GDM1 (cell line): ENCODE data around the gene SRSF6.
"Not testable (repeated sequence)": the region's sequence is repeated elsewhere in the genome, so short reads cannot be mapped to it uniquely, and the experiment has no call there.

Source experiments
- DNase-seq: peaks from one replicate; lab custom pipeline; 2025; lab: John Stamatoyannopoulos, UW

SRSF6 gene

GRCh38 chr20:43477193-43477592, 19.5 kb downstream of the SRSF6 start:
- DNase-seq, result no peak

DNA sequence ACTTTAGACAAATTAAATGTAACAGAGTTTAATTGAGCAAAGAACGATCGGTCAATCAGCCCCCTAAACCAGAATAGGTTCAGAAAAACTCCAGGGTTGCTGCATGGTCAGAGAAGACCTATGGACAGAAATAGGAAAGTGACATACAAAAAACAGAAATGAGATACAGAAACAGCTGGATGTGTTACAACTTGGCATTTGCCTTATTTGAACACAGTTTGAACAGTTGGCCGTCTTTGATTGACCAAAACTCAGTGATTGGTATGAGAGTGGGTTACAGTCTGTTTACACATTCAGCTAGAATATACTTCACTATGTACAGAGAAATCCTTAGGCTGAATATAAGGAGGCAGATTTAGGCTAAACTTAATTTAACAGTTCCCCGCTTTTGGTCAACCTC, 19.9 kb downstream of the SRSF6 start:
- no peak for DNase-seq

GRCh38 chr20:43490038-43490437, 32.3 kb downstream of the SRSF6 start:
- DNase-seq, result no peak

- DNase-seq, result no peak
Measured at GRCh38 chr20:43492101-43492500, 34.4 kb downstream of the SRSF6 start.

- DNase-seq, result no peak
Measured at GRCh38 chr20:43495388-43495787, 37.7 kb downstream of the SRSF6 start.

- not testable (repeated sequence) for DNase-seq
Measured at GRCh38 chr20:43502021-43502420, 44.3 kb downstream of the SRSF6 start.

GRCh38 chr20:43506238-43506637, 48.5 kb downstream of the SRSF6 start:
- DNase-seq, result no peak

DNA sequence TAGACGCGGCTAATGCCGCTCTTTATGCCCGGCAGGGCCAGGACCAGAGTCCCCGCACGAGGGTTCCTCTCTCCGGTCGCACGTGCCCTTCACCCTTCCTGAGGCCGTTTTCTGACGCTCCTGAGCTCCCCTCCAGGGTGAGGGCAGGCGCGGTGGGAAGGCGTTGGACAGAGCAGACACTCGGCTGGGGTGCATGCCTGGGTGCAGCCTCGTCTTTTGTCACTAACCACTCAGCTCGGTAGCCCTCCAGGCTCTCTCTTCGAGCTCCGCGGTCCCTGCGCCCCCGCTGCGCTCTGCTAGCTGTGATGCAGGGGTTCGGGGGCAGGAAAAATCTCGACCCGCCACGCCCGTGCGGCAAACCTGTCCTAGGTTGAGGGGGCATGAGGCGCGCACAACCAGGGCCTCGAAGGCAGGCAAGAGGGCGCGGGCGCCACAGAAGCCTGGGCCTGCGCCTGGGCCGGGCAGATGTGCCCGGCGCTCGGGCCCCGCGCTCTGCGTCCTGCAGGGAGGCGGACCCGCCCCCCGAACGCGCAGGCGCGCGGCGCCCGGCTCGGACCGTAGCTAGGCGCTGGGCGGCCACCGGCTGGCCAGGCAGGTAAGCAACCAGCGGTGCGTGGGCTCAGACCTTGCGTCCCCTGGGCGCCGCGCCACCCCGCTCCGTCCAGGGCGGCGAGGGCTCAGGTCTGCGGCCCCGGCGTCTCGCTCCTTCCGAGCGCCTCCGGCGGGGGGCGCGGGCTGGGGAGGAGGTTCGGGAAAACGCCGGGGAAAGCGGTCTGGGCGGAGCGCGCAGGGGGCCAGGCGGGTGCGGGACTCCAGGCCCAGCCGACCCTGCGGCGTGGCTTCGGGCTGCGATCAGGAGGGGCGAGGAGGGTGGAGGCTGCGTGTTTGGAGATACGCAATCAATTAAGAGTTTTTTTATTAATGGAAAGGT, 49.7 kb downstream of the SRSF6 start, which contains the start of gene L3MBTL1:
TSS of gene L3MBTL1 (plus strand) at position 548 of the 931 bp plus-strand sequence. CDS start 5,807 bp downstream, outside the sequence.
- no peak for DNase-seq

DNA sequence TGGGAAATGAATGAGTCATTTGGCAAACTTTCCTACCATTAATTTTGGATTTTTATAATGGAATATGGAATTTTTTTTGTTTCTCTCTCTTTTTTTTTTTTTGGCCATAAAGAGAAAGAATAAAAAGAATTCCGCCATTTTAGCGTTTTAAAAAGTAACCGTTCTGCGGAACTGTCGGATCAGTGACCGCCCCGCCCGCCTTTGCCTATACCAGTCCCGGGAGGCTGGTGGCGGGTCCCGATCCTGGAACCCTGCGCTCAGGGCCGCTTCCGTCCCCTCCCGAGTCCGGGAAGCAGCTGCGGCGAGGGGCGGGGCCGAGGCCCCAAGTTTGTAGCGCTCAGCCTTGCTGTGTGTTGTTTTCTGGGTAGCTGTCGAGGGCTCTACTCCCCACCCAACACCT, 50.4 kb downstream of the SRSF6 start:
- DNase-seq, result no peak

- DNase-seq, result no peak
Measured at GRCh38 chr20:43508604-43509040, 50.9 kb downstream of the SRSF6 start.

DNA sequence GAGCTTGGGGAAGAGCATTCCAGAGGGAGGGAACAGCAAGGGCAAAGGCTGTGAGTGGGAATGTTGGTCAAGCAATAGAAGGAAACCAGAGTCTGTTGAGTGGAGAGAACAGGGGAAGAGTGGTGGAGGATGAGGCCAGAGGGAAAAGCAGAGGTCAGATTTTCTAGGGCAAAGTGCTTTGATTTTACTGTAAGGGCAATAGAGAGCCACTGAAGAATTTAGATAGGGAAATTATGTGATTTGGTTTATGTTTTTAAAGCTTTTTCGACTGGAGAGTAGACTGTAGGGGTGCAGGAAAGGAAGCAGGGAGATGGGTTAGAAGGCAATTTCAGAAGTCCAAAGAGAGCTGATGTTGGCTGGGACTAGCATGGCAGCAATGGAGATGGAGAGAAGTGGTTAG, 54.2 kb downstream of the SRSF6 start:
- DNase-seq, result no peak

- no peak for DNase-seq
Measured at GRCh38 chr20:43513372-43513930, 55.8 kb downstream of the SRSF6 start.
